AG08395 (cell line): ENCODE results near the gene MAPK8IP2.
"Not testable (repeated sequence)": the region's sequence is repeated elsewhere in the genome, so short reads cannot be mapped to it uniquely, and the experiment has no call there.

Experiments
- DNase-seq: peaks from one replicate; pipeline ENCODE4 v3.0.0; 2012; ENCODE audit warnings: mixed read lengths, low spot score

Gene MAPK8IP2

DNA sequence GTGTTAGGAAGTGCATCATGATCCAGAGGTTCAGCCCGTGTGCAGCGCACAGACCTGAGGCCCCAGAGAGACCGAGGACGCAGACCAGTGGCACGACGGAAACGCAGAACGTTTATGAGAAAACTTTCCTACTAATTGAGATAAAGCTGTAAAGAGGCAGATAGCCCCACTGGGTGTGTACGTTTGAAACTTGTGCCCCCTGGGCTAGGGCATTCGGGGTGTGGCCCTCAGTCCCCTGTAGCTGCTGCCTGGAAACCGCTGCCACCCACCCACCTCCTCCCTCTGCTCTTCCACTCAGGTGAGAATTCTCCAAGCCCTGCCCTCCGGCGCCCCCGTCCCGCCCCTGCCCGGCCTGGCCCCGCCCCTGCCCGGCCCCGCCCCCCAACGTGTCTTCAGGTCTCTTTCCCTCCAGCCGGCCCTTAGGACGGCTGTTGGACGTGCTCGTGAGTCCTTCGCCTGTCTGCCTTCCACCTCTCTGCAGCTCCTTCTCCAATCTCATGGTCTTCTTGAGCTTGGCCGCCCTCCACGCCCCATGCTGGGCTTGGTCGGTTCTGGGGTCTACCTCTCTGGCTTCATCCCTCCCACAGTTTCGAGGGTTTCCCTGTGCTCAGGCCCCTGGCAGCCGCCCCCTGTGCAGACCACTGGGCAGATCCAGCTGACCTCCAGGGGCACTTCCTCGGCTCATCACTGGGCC is 12.1 kb downstream of the MAPK8IP2 start:
- DNase-seq: no peak

DNA sequence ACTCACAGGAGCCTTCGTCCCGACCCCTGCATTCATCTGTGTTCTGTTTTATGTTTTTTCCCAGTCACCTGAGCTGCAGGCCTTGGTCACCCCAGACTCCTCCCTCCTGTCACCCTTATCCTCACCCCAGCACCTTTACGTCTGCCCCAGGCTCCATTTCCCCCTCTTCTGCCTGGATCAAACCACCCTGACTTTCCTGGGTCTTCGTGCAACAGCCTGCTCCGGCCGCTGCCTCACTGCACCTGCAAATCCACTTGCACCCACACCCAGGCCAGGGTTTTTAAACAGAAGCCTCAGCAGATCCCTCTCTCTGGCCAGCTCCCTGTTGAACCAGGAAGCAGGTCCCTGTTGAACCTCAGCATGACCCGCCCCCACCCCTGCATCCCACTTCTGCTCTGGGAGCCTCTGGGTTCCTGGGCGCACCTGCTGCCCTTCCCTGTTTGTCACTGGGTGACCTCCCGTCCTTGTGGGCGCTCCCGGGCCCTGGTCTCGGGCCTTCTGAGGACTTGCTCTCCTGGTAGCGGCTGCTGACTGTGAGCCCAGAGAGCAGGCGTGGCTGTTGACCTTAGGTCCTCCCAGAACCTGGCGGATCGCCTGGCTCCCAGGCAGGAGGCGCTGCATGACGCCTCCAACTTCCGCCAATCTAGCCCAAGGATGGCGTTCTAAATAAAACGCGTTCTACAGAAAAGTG is 12.8 kb downstream of the MAPK8IP2 start:
- no peak for DNase-seq

DNA sequence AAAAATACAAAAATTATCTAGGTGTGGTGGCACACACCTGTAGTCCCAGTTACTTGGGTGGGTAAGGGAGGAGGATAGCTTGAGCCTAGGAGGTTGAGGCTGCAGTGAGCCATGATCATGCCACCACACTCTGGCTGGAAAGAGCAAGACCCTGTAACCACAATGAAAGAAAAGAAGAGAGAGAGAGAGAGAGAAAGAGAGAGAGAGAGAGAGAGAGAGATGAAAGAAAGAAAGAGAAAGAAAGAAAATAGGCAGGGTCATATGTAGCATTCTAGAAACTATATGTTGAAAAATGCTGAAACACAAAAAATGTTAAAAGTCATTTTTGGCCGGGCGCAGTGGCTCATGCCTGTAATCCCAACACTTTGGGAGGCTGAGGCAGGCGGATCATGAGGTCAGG is 13.7 kb downstream of the MAPK8IP2 start:
- not testable (repeated sequence) for DNase-seq

DNA sequence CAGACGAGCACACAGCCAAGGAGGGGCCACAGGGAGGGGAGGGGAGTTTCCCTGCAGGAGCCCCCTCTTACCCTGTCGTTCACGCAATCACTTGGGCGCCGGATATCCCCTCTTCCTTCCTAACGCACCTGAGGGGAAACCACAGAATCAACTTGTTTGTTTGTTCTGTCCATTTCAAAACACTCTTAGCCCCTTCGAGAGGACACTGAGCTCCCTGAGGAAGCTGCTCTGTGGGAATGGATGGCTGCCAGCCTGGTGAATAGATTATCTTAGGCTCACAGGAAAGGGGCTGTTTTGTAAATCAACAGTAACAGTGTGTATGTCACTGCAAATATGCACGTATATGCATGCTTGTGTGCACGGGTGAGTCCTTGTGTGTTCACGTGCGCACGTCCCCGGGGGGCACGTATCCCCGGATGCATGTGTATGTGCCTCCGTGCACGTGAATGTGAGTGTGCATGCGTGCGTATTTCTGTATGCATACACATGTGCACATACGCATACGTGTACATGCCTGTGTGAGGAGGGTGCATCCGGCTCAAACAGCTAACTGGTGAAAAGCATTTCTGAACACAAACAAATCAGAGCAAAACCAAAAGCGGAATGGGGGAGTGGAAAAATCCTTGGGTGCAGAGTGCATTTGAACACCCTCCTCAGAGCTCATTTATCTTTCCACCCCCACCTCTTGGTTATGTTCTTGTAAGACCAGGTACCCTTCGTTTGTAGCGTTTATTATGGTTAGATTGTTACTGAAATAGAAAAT is 20.2 kb downstream of the MAPK8IP2 start:
- DNase-seq: no peak

DNA sequence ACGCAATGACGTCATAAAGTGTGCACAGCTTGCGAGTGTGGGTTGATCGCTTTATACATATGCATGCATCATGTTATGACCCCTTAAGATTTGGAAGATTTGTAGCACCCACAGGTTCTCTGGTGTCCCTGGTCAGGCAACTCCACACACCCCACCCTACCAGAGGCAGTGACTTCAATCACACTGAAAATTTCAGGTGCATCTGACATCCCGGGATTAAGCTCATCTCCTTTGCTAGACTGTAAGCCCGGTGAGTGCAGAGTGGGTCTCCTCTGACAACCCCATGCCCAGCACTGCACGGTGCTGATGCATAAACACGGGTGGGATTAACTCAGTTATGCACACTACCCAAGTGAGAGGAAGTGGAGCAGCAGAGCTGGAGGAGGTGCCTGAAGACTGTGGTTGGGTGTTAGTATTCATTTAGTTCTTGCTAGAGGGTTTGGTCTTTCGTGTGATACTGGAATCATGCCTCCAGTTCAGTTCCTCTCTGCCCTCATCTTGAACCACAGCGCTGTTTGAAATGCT is 20.8 kb downstream of the MAPK8IP2 start:
- DNase-seq: no peak

DNA sequence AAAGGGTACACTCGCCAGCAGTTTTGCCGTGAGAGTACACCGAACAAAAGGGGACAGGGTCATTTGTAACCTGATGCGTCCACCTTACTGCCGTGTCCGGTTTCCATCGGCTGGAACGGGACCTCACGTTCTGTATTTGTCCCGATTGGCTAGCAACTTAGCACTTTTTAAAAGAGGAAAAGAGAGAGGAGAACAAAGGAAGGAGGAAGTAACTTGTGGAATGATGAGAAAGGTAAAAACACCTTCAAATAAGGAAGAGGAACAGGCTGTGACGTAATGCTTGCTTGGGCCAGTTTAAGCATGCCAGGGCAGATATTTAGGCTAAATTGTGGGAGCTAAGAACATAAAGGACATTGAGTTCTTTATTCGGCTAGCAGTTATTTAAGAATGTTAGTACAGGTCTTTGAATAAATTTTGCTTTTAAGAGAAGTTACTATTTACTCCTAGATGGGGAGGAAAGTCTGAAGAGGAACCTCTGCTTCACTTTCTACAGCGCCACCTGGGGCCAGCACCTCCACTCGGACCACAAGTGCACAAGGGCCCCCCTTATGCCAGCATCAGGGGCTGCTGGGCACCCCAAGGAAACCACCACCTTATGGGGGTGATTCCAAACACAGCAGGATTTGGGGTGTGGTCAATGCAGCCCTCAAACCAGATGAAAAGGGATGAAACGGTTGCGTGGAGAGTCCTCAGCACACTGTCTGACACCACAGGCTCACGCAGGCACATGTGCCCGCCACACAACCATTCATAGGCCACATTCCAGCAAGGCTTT is 21.5 kb downstream of the MAPK8IP2 start:
- DNase-seq: no peak

DNA sequence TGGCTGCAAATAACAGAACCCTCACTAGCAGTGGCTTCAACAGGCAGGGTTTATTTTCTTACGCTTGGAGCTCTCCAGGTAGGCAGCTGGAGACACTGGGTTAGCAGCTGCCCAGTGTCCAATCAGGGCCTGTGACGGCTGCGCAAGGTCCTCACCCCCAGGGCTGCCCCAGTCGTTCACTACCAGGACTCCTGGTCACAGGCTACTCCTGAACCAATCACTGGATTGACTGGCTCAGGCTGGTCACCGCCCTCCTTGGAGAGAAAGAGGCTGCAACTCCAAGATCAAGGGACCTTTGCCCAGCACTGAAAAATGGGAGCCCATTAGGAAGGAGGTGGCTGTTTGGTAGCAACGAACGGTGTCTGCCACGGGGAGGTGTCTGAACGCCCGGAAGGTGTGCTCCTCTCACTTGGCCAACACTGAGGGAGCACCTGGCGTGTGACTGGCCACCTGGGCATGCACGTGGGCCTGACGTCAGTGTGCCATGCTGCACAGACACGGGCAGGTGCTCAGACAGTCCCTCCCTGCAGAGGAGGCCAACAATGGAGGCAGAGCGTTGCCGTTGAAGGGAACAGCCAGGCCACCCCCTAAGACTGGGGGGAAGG is 22.2 kb downstream of the MAPK8IP2 start:
- no peak for DNase-seq

DNA sequence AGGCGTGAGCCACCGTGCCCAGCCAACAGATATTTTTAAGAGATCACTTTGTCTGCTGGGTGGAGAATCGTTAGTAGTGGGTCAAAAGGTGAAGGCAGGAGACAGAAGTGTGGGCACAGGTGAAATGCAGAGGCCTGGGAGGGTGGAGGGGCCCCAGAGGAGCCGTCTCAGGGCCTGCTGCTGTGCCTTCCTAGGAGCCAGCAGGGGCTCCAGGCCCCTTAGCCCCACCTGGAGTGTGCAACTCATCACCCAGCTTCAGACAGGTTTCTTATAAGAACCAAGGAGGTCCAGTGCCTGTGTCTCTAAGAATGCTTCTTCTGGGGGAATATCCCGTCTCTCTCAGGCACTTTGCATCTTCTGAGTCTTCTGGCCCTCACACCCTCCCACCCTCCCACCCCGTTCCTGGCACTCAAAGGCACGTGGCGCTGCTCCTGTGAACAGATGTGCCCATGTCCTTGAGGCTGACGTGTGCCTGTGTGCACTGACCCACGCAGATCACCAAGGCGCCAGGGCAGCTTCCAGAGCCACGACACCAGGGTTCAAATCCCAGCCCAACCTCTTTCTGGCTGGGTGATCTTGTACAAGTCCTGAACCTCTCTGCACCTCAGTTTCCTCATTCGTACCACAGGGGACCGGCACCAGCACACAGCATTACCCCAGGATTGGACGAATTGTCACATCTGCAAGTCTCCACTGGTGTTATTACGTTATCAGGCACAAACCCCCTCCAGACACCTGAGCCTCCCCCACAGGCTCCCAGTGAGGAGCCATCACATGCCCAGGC is 23.9 kb downstream of the MAPK8IP2 start:
- no peak for DNase-seq

DNA sequence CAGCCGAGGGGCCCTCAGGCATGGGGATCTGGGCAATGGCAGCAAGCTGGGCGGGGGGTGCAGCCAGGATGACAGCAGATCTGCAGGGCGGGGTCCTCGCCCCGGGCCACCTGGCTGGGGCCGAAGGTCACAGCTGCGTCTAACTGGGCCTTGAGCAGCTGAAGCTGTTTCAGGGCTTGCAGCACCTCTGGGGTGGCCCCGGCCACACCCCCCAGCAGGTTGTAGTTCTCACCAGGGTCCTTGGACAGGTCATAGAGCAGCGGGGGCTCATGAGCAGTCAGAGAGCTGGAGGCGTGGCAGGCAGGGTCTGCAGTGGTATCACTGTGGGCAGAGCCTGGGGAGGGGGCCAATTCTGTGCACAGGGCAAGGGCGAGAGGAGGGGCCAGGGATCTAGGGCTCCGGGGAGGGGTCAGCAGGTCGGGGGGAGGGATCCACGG is 24.6 kb downstream of the MAPK8IP2 start:
- no peak for DNase-seq

DNA sequence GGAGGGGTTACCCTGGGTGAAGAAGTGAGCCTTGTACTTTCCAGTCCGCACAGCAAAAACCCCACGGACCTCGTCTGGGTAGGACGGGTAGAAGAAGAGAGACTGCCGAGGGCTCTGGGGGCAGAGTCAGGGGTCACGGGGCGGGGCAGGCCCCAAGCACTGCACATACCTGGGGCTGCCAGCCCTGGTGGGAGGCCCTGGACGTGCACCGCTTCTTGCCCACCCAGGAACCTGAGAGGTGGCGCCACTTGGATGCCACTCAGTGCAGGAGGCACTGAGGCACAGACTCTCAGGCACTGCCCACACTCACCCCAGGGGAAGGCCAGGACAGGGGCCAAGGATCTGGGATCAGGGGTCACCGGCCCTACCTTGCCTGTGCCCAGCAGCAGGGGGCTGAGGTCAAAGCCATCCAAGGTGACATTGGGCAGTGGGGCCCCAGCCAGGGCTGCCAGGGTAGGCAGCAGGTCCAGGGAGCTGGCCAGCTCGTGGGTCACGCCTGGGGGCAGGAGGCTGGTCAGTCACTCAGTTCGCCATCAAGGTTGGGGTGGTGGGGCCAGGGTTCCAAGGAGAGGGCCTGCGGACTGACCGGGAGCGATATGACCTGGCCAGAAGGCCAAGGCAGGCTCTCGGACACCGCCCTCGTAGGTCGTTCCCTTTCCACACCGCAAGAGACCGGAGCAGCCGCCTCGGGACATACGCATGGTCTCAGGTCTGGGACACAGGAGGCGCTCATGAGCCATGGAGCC is 25.1 kb downstream of the MAPK8IP2 start:
- DNase-seq: no peak

DNA sequence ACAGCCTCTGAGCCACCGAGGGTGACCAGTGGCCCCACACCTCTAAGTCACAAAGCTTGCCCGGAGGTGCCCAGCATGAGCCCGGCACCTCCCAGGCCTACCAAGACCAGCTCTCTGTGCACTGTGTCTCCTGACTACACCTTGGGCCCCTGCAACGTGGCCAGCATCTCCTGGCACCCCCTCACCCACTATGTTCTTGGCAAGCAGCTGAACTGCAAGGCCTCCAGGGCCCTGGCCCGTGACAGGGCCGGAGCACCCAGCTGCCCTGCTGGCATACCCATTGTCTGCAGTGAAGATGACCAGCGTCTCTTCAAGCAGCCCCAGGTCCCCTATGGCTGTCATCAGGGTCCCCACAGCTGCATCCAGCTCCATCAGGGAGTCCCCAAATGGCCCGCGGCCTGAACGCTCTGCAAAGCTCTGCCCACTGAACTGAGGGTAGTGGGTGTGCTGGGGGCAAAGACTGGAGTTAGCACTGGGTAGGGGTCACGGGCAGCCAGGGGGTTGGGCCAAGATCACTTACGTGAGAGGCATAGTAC is 25.8 kb downstream of the MAPK8IP2 start:
- no peak for DNase-seq

DNA sequence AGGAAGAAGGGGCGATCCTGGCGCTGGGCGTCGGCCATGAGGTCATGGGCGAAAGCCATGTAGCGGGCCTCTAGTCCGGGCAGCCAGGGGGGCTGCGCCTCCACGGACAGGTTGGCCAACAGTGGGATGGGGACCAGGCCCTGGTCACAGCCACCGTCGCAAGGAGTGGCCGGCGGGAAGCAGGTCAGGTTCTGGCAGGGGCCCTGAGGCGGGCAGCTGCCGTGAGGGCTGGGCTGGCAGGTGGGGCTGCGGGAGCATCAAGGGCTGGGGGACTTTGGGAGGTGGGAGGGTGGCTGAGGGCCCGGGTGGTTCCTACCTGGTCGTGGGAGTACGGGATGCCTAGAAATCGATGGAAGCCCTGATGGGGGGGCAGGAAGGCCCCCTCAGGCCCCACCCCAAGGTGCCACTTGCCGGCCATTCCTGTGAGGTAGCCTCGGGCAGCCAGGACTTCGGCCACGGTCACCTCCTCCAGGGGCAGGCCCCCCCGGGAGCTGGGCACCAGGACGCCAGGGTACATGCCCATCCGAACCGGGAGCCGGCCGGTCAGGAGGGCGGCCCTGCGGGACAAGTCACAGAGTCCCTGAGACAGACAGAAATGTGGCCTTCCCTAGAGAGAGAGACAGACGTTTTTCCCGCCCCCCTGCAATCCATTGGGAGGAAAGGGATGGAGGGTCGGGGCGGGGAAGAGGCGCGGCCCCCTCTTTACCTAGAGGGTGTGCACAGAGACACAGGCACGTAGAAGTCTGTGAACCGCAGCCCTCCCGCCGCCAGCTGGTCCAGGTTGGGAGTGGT is 26.5 kb downstream of the MAPK8IP2 start:
- DNase-seq: no peak

DNA sequence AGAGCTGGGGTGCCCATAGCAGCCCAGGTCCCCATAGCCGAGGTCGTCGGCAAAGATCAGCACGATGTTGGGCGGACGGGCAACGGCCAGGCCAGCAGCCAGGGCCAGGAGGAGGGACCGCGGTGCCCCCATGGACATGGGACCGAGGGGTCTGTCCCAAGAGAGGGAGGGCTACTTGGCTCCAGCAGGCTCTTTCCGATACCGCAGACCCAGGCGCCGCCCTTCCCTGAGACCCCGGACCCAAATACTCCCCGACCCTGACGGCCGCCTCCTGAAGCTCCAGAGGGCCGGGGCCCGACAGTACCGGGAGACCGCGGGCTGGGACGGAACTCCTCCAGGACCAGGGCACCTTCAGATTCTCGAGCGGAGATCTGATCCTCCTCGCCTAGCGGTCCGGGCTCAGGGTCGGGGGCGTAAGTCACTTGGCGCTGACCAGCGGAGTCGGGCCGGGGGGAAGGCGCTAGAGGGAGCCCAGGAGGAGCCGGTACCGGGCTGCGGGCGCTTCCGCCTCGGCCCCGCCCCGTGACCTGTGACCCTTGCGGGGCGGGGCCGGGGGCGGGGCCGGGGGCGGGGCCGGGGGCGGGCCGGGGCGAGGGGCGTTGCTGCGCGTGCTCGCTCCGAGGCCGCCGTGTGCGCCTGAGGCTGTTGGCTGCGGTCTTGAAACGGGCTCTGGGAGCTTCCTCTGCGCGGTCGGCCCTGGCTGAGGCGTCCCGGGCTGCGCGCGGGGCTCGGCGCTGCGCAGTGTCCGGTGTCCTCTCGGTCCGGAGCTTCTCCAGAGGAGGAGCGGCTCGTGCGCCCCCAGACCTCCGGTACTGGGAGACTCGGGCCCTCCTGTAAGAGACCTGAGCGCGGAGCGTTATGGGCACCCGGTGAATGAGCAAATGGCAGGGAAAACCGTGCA is 27.3 kb downstream of the MAPK8IP2 start, which contains the start of gene ARSA:
Gene ARSA (minus strand): TSS at position 511 of the 901 bp plus-strand sequence. CDS start 373 bp downstream, at position 138.
- peak; percentile 94 for DNase-seq

DNA sequence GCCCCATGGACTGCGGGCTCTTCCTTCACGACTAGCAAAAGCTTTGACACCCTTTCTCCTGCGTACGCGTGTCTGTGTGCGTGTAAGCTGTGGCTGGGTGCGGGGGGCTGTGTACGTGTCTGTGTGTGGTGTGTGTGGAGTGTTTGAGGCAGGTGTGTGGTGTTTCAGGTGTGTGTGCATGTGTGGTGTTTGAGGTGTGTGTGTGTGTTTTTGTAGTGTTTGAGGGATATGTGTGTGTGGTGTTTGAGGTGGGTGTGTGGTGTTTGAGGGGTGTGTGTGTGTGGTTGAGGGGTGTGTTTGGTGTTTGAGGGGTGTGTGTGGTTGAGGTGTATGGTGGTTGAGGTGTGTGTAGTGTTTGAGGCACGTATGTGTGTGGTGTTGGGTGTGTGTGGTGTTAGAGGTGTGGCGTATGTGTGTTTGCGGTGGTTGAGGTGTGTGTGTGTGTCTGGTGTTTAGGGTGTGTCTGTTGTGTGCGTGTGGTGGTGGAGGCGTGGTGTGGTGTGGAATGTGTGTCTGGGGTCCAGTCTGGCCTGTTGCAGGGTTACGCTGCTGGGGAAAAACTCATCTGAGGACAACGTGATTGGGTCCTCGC is 28.0 kb downstream of the MAPK8IP2 start:
- no peak for DNase-seq

DNA sequence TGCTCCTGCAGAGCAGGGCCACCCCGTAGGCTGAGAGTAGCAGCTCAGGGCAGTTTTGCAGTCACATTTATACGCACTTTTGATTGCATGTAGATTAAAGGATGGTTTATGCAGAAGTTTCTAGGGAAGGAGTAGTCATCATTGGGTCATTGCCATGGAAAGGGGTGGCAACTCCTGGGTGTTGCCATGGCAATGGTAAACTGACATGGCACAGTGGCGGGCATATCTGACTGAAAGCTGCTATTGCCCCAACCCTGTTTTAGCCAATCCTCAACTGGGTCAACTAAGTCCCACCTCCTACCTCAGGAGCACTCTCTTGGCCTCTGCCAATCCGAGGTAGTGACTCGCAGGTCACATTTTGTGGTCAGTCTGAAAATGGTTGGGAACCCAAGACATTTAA is 29.8 kb downstream of the MAPK8IP2 start:
- DNase-seq: no peak

DNA sequence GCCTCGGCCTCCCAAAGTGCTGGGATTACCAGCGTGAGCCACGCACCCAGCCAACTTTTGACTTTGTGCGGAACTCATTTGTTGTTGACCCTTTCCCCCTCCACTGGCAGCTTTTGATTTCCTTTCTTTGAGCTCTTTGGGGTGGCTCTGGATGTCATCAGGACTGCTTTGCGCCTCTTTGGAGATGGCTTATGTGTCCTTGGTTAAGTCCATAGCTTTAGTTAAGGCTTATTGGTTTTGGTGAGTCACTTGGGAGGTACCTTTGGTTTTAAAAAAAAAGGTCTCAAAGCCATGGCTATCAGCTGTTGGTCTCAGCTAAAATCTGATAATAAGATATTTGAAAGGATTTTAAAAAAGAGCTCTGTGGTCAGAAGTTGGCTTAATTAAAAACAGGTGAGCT is 32.5 kb downstream of the MAPK8IP2 start:
- no peak for DNase-seq

DNA sequence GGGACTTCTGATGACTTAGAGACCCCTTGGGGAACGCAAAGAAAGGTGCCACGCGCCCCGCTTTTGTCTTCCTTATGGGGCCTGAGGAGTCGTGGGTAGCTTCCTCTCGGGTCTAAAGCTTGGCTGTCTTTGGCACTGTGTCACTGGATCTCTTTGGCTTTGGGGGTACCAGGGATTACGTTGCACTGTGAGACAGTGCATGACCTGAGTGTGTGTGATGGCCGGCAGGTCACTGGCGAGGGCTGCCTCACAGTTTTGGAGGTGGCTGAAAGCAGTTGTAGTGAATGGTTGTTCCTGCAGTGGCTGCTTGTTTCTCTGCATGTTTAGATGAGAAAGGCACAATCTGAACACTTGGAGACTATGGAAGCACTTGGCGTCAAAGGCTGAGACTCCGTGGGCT is 33.2 kb downstream of the MAPK8IP2 start:
- DNase-seq: no peak
